ENCODE measurements around the gene ZNF687. TPM values are rescaled to one million over a fixed set of nuclear protein-coding genes. Genes with fewer than 3 reads are reported as not detected.
A peak's percentile ranks its signal among the peaks of the same experiment; 100 is the strongest.
"Not testable (repeated sequence)": the region's sequence is repeated elsewhere in the genome, so short reads cannot be mapped to it uniquely, and the experiment has no call there.

ZNF687 gene
- polyA plus RNA-seq (2013, experiment 1 of 2; ENCODE audit: insufficient read length), result 14.5 TPM
- 12.9 TPM for polyA plus RNA-seq (2013, experiment 2 of 2; ENCODE audit: insufficient read length)

GRCh38 chr1:151281969-151282882, at the start of gene ZNF687:
ZNF687 (plus strand) TSS chr1:151282299; CDS start chr1:151286292, 3,993 bp downstream.
- DNase-seq, result peak; percentile 100

DNA sequence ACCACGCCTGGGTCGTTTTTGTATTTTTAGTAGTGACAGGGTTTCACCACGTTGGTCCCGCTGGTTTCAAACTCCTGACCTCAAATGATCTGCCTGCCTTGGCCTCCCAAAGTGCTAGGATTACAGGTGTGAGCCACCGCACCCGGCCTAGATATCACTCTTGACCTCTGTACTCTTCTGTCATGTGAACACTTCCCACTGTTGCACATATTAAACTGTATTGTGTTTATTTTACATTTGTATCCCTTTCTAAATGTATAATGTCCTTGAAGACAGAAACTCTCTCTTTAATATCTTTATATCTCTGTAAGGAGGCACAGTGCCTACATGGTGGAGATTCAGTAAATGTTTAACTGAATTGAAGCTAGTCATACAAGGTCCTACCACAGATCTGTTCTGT, 46.9 kb upstream of the ZNF687 start:
- DNase-seq, result no peak

GRCh38 chr1:151237678-151238466, 44.2 kb upstream of the ZNF687 start:
- no peak for DNase-seq

- DNase-seq, result peak; percentile 93
Observed at GRCh38 chr1:151238467-151238739, 43.7 kb upstream of the ZNF687 start.

GRCh38 chr1:151242442-151242841, 39.7 kb upstream of the ZNF687 start:
- DNase-seq, result no peak

GRCh38 chr1:151243683-151244216, 38.3 kb upstream of the ZNF687 start:
- DNase-seq, result no peak

DNA sequence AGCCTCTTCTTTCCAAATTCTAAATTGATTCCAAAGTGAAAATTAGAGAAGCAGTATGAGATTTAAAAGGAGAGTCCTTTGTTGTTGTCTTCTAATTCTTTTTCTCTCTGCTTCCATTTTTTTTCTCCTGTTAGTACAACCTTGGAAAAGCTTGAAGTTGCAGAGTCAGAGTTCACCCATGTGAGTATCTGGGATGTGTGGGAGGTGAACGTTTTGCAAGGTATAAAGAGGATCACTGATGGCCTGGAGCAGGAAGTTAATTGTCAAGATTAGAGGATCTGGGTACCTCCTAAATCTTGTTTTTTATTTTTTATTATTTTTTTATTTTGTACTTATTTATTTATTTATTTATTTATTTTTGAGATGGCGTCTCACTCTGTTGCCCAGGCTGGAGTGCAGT, 35.3 kb upstream of the ZNF687 start:
- DNase-seq, result no peak

GRCh38 chr1:151251656-151252470, 30.2 kb upstream of the ZNF687 start:
- DNase-seq, result peak; percentile 74

- DNase-seq, result peak; percentile 97
Observed at GRCh38 chr1:151254217-151255213, 27.6 kb upstream of the ZNF687 start, which contains the start of gene PSMD4. PSMD4 (plus strand) TSS chr1:151254734; CDS start chr1:151254783, 49 bp downstream.

DNA sequence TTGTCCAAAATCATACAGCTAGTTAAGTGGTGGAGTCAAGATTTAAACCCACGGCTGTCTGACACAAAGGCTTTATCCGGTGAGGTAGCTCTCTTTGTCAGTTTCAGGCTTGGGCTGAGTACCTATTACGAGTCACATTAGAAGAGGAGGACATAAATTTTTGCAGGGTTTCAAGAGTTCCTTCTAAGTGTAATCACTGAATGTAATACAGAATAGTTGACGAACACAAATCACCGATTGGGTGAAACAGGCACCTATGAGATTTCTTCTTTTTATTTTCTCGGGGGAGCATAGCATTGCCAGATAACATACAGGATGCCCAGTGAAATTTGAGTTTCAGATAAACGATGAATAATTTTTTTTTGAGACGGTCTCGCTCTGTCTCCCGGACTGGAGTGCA, 26.7 kb upstream of the ZNF687 start:
- no peak for DNase-seq

GRCh38 chr1:151259351-151259750, 22.7 kb upstream of the ZNF687 start:
- no peak for DNase-seq

- no peak for DNase-seq
Observed at GRCh38 chr1:151265446-151266236, 16.5 kb upstream of the ZNF687 start.

- no peak for DNase-seq
Observed at GRCh38 chr1:151266315-151266714, 15.8 kb upstream of the ZNF687 start.

DNA sequence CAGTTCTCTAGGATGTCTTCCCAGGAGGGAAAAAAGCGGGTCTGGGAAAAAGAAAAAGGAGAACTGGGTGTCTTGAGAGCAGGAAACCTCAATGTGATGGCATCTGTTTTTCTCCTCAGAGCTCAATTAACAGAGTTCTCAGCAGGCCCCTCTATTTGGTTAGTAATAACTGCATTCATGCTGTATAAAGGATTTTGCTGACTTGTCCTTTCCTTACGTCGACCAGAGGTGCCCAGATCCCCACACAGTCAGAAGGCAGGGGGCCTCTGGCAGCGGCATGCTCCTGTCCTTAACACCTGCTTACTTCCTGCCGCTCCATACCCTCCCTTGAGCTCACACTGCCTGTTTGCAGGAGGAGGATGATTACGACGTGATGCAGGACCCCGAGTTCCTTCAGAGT, 15.3 kb upstream of the ZNF687 start:
- no peak for DNase-seq

DNA sequence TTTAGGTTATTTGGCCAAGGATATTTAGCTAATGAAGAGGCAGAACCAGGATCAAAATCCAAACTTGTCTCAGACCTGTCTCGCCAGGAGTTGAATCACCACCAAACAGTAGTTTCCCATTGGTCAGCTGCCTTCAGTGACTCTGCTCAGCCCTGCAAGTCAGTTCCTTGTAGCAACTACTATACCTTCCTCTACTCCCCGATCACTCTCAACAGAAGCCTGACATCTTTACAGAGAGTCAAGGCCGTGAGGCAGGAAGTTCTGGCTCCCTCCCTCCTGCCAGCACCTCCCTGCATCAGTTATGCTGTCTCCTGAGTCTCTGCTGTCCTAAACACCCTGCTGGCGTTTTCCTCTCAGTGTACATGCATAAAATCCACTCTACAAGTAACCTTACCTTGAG, 14.3 kb upstream of the ZNF687 start:
- DNase-seq, result no peak

- DNase-seq, result no peak
Observed at GRCh38 chr1:151273924-151274466, 8.1 kb upstream of the ZNF687 start.

- not testable (repeated sequence) for DNase-seq
Observed at GRCh38 chr1:151275341-151275740, 6.8 kb upstream of the ZNF687 start.

GRCh38 chr1:151277249-151277648, 4.8 kb upstream of the ZNF687 start:
- DNase-seq, result no peak

- DNase-seq, result peak; percentile 99
Observed at GRCh38 chr1:151281225-151281968, 702 bp upstream of the ZNF687 start.
